Chondrocyte (in vitro differentiated cells): ENCODE data around the gene GALNTL6. TPM values are rescaled to one million over a fixed set of nuclear protein-coding genes. Genes with fewer than 3 reads are reported as not detected.

ENCODE experiments used
- DNase-seq: peaks from one replicate; pipeline ENCODE4 v3.0.0; 2021; ENCODE audit warnings: mixed read lengths, low spot score
- H3K27ac Mint-ChIP-seq: one replicate; pipeline ENCODE4 v1.8.0; 2021; ENCODE audit warnings: mild to moderate bottlenecking, moderate library complexity, mixed read lengths; ENCODE audit not compliant: unreplicated experiment
- H3K27me3 Mint-ChIP-seq: 2 replicates; pipeline ENCODE4 v1.8.0; 2021; ENCODE audit warnings: low read depth, mixed read lengths
- H3K36me3 Mint-ChIP-seq: 2 replicates; pipeline ENCODE4 v1.8.0; 2021; ENCODE audit warnings: low read depth, mixed read lengths
- H3K4me1 Mint-ChIP-seq: 2 replicates; pipeline ENCODE4 v1.8.0; 2021; ENCODE audit warnings: low read depth, mild to moderate bottlenecking, mixed read lengths
- H3K4me3 Mint-ChIP-seq: one replicate; pipeline ENCODE4 v1.8.0; 2021; ENCODE audit warnings: mild to moderate bottlenecking, moderate library complexity, mixed read lengths; ENCODE audit not compliant: unreplicated experiment
- H3K9me3 Mint-ChIP-seq: 2 replicates; pipeline ENCODE4 v1.8.0; 2021; ENCODE audit warnings: low read depth, mixed read lengths
- total RNA-seq: library from RNA; stranded (reverse); gene quantifications from 3 replicates; pipeline ENCODE4 v1.2.1, GENCODE V29; 2021
- TF ChIP-seq, protein P1 (sequence below): fragments of 200-600 bp; sonication (generic); IDR thresholded peaks from 2 replicates; pipeline ENCODE4 v1.5.0; 2021; ENCODE audit warnings: antibody characterized with exemption, mild to moderate bottlenecking, moderate library complexity

The GALNTL6 gene
- total RNA-seq, 1 donor from 2014 or later: not detected

DNA sequence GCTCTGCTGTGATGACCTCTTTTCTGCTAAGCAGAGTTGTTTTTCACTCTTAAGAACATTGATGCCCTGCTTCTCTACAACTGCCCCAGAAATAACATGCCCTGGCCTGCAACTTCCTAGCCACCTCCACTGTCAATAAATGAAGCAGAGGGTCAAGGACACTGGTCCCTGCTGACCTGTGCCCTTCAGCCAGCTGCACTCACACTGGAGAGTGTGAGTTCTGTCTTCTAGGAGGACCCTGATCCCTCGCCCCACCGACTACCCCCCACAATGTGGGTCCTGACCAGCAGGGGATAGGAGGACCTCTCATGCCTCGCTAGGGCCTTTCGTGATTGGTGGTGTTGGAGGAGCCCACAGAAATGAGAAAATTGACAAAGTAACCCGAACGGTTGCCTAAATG lies 947.3 kb downstream of the GALNTL6 start:
- no peaks in the 10 kb centered on the region for H3K36me3 Mint-ChIP-seq
- H3K27ac Mint-ChIP-seq: no peak overlapping the region
- no peaks in the 10 kb centered on the region for H3K9me3 Mint-ChIP-seq
- no peak overlapping the region for H3K4me3 Mint-ChIP-seq
- H3K4me1 Mint-ChIP-seq: no peaks in the 10 kb centered on the region
- peaks cover 5% of the 10 kb centered on the region for H3K27me3 Mint-ChIP-seq
- TF ChIP-seq, protein P1, sequence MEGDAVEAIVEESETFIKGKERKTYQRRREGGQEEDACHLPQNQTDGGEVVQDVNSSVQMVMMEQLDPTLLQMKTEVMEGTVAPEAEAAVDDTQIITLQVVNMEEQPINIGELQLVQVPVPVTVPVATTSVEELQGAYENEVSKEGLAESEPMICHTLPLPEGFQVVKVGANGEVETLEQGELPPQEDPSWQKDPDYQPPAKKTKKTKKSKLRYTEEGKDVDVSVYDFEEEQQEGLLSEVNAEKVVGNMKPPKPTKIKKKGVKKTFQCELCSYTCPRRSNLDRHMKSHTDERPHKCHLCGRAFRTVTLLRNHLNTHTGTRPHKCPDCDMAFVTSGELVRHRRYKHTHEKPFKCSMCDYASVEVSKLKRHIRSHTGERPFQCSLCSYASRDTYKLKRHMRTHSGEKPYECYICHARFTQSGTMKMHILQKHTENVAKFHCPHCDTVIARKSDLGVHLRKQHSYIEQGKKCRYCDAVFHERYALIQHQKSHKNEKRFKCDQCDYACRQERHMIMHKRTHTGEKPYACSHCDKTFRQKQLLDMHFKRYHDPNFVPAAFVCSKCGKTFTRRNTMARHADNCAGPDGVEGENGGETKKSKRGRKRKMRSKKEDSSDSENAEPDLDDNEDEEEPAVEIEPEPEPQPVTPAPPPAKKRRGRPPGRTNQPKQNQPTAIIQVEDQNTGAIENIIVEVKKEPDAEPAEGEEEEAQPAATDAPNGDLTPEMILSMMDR: no peak
- no peak for DNase-seq

DNA sequence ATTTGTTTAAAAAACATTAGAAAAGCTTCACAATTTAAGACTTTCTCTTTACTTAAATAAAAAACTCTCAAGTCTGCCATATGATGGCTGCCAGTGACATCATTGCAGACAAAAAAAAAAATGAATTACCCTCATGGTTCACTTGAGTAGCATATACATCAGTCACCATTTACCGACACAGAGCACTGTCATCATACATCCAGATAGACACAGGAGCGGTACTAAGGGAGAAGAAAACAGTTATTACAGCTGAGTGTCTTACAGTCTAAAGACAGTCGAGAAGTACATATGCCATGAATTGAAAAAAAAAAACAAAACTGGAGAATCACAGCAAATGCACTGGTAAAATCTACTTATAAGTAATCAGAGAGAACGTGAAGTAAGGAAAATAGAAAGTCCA lies 949.7 kb downstream of the GALNTL6 start:
- no peaks in the 10 kb centered on the region for H3K4me1 Mint-ChIP-seq
- H3K4me3 Mint-ChIP-seq: no peak overlapping the region
- no peaks in the 10 kb centered on the region for H3K36me3 Mint-ChIP-seq
- no peak for DNase-seq
- H3K27ac Mint-ChIP-seq: peak overlapping the region; percentile 69
- peaks cover 7% of the 10 kb centered on the region for H3K27me3 Mint-ChIP-seq
- H3K9me3 Mint-ChIP-seq: no peaks in the 10 kb centered on the region
- TF ChIP-seq, protein P1: no peak

DNA sequence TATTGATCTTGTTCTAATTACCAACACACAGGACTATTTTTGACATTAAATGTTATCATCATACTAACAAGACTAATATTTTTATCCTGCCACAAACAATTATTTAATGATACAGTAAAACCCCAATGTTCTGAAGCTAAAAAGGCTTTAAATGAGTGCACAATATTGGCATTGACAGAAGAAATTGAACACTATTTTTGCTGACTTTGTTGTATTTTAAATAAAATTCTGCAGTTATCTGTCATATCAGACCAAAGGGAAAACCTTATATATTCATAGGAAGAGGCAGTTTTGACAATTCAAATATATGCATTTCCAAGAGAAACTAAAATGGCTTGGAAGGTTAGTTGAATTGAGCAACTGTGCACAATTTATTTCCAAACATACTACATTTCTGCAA lies 957.6 kb downstream of the GALNTL6 start:
- H3K4me3 Mint-ChIP-seq: no peak overlapping the region
- H3K36me3 Mint-ChIP-seq: no peaks in the 10 kb centered on the region
- H3K27ac Mint-ChIP-seq: no peak overlapping the region
- TF ChIP-seq, protein P1: no peak
- no peak for DNase-seq
- no peaks in the 10 kb centered on the region for H3K27me3 Mint-ChIP-seq
- H3K9me3 Mint-ChIP-seq: peaks cover 9% of the 10 kb centered on the region
- H3K4me1 Mint-ChIP-seq: no peaks in the 10 kb centered on the region

DNA sequence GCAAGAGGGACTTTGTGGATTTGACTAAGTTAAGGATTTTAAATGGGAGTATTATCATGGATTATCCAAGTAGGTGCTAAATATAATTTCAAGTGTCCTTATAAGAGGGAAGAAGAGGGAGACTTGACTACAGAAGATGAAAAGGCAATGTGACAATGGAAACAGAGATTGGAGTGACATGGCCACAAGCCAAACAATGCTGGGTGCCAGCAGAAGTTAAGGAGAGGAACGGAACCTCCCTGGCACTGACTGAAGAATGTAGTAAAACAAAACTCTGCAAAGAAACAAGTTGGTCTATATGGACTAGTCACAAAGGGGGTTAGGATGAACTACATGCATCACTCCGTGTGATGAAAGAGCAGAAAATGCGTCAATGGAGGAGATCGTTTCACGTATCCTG lies 959.6 kb downstream of the GALNTL6 start:
- H3K27me3 Mint-ChIP-seq: no peaks in the 10 kb centered on the region
- no peak for DNase-seq
- H3K27ac Mint-ChIP-seq: no peak overlapping the region
- H3K4me1 Mint-ChIP-seq: no peaks in the 10 kb centered on the region
- H3K9me3 Mint-ChIP-seq: peaks cover 9% of the 10 kb centered on the region
- TF ChIP-seq, protein P1: no peak
- H3K4me3 Mint-ChIP-seq: no peak overlapping the region
- H3K36me3 Mint-ChIP-seq: no peaks in the 10 kb centered on the region

DNA sequence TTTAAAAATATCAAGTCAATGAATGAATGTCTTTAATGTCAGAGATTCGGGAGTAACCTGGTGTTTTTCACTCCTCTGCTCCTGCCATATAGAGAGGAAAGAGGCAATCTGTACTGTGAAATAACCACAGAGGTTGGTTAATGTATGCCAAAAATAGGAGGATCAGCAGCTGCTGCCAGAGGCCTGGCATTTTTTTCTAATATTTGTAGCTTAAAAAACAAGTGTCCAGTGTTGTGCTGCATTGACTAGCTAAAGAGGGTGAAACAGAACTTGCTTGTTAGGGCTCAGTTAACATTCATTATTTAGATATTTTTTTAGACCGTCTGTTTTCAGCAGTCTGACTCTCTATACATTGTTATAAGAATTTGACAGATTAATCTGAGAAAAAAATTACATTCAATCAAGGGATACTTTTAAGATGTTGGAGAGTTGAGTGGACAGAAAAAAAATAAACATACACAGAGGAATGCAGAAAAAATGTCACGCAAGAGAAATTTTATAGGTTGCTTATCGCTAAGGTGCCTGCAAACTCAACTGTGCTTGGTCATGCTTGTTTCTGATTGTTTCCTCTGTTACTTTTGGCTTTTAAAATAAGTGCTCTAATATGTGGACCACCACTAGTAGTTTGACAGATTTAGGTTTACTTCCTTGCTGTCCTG lies 963.1 kb downstream of the GALNTL6 start:
- DNase-seq: no peak
- Mint-ChIP-seq H3K4me3 (no peak overlapping the region), H3K36me3 (no peaks in the 10 kb centered on the region), H3K4me1 (no peaks in the 10 kb centered on the region), H3K27me3 (no peaks in the 10 kb centered on the region), H3K27ac (no peak overlapping the region), H3K9me3 (peaks cover 9% of the 10 kb centered on the region)
- TF ChIP-seq, protein P1: no peak
